Esophagus muscularis mucosa (tissue), 4 donors: ENCODE results near the gene HSP90AA1. TPM values are rescaled to one million over a fixed set of nuclear protein-coding genes. Genes with fewer than 3 reads are reported as not detected.

Source experiments
- DNase-seq: peaks from one replicate; pipeline ENCODE4 v3.0.0-alpha.2; 2017; ENCODE audit errors: extremely low spot score
- H3K27ac ChIP-seq, 4 donors: fragments of 200-600 bp; sonication (generic); replicated peaks in 1 of 4; 1 replicate in 3 of 4; 2 replicates in 1 of 4; pipeline ENCODE4 v1.5.1; 2016 to 2019; ENCODE audit warnings: mild to moderate bottlenecking in 1 of 4
- H3K27me3 ChIP-seq, 4 donors: fragments of 200-600 bp; sonication (generic); one replicate each; pipeline versions ENCODE4 v1.5.1 to v1.6.0; 2016 to 2019
- H3K36me3 ChIP-seq, 4 donors: fragments of 200-600 bp; sonication (generic); one replicate each; pipeline ENCODE4 v1.5.1; 2016 to 2019
- H3K4me1 ChIP-seq, 4 donors: fragments of 200-600 bp; sonication (generic); one replicate each; pipeline ENCODE4 v1.5.1; 2016 to 2019
- H3K4me3 ChIP-seq, 4 donors: fragments of 200-600 bp; sonication (generic); 1 replicate in 2 of 4; 2 replicates in 2 of 4; pipeline ENCODE4 v1.5.1; 2016 to 2019; ENCODE audit warnings: mild to moderate bottlenecking in 4 of 4, moderate library complexity in 1 of 4
- H3K9me3 ChIP-seq, 4 donors: fragments of 200-600 bp; sonication (generic); 1 replicate in 3 of 4; 2 replicates in 1 of 4; pipeline ENCODE4 v1.5.1; 2016 to 2019
- EP300 ChIP-seq: sonication (generic); formaldehyde crosslinking; IDR thresholded peaks from one replicate; pipeline ENCODE4 v1.6.1; 2017; ENCODE audit warnings: antibody characterized with exemption
- POLR2A ChIP-seq: fragments of 450-650 bp; IDR thresholded peaks from one replicate; pipeline ENCODE4 v1.6.1; 2017; ENCODE audit warnings: antibody characterized with exemption, moderate library complexity, mild to moderate bottlenecking, low read depth
- POLR2AphosphoS5 ChIP-seq, 2 donors: sonication (generic); formaldehyde crosslinking; IDR thresholded peaks; one replicate each; pipeline ENCODE4 v1.6.1; 2017; ENCODE audit warnings: antibody characterized with exemption in 2 of 2
- WGBS: methylation state at CpG from one replicate; pipeline ENCODE4 v1.1.5; 2018; 5-methylcytosine and 5-hydroxymethylcytosine counted together
- intact Hi-C: fragments of 100-400 bp; cut with DNase I; formaldehyde crosslinking; loops from one replicate; pipeline ENCODE4 v1.15.1; 2023
- total RNA-seq, 4 donors: library from RNA; depleted of rRNA; stranded (reverse); fragments of >200 nt; gene quantifications; one replicate each; pipeline versions ENCODE4 v1.1.0 to v1.2.1, GENCODE V29; 2016
- TF ChIP-seq, protein P1 (sequence below), 3 experiments: fragments of 200-600 bp in 2 of 3; fragments of 450-650 bp in 1 of 3; sonication (generic) in 2 of 3; IDR thresholded peaks; one replicate each; pipeline ENCODE4 v1.5.1; 2017 to 2019; ENCODE audit warnings: antibody characterized with exemption in 3 of 3, mild to moderate bottlenecking in 2 of 3, moderate library complexity in 1 of 3

HSP90AA1 gene
- total RNA-seq, 4 donors from 2014 or later, result 256 to 605 (median 376) TPM

DNA sequence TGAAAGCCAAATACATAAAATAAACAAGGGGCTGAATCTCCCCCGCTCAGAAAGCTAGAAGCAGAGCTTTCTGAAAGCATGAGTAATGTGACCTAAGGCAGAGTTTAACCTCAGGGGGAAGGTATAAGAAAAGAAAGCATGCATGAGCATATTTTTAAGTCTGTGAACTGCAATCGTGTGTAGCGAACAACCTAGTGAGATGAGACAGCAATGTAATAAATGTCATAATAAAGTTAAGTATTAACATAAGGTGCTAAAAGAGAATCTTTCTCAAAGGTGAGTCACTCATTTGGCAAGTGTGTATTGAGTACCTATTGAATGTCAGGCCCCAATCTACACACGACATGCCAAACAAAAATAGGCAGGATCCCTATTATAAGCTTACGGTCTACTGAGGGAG lies 38.7 kb upstream of the HSP90AA1 start:
- H3K9me3 ChIP-seq, result no peaks in the 10 kb centered on the region
- intact Hi-C loops, result no loop called here
- no peak overlapping the region for H3K4me3 ChIP-seq
- no peak for DNase-seq
- no peaks in the 10 kb centered on the region for H3K27me3 ChIP-seq
- TF ChIP-seq POLR2AphosphoS5 (IDR thresholded peaks at IDR 0.05), result no peak
- TF ChIP-seq, protein P1, sequence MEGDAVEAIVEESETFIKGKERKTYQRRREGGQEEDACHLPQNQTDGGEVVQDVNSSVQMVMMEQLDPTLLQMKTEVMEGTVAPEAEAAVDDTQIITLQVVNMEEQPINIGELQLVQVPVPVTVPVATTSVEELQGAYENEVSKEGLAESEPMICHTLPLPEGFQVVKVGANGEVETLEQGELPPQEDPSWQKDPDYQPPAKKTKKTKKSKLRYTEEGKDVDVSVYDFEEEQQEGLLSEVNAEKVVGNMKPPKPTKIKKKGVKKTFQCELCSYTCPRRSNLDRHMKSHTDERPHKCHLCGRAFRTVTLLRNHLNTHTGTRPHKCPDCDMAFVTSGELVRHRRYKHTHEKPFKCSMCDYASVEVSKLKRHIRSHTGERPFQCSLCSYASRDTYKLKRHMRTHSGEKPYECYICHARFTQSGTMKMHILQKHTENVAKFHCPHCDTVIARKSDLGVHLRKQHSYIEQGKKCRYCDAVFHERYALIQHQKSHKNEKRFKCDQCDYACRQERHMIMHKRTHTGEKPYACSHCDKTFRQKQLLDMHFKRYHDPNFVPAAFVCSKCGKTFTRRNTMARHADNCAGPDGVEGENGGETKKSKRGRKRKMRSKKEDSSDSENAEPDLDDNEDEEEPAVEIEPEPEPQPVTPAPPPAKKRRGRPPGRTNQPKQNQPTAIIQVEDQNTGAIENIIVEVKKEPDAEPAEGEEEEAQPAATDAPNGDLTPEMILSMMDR (IDR thresholded peaks at IDR 0.05), result no peak
- TF ChIP-seq POLR2A, result no peak
- no peak for TF ChIP-seq EP300
- 83% methylated on average over 5 of the region's 5 CpGs for WGBS
- peaks cover 0 to 7% (median 1%) of the 10 kb centered on the region in 4 donors for H3K36me3 ChIP-seq
- no peaks in the 10 kb centered on the region for H3K4me1 ChIP-seq
- no peak overlapping the region for H3K27ac ChIP-seq

DNA sequence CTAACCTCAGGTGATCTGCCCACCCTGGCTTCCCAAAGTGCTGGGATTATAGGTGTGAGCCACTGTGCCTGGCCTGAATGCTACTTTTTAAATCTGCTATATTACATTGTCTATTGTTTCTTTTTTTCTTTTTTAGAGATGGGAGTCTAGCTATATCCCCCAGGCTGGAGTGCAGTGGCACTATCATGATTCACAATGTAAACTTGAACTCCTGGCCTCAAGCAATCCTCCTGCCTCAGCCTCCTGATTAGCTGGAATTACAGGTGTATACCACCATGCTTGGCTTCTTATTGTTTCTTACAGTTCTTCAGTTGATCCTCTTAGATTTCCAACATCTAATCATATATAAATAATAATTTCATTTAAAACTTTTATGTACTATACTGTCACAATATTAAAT lies 37.6 kb upstream of the HSP90AA1 start:
- H3K4me1 ChIP-seq, result no peaks in the 10 kb centered on the region
- DNase-seq, result no peak
- H3K9me3 ChIP-seq, result no peaks in the 10 kb centered on the region
- H3K4me3 ChIP-seq, result no peak overlapping the region
- intact Hi-C loops, result no loop called here
- H3K36me3 ChIP-seq, result peaks cover 0 to 7% (median 1%) of the 10 kb centered on the region in 4 donors
- no peaks in the 10 kb centered on the region for H3K27me3 ChIP-seq
- TF ChIP-seq EP300 (no peak), POLR2AphosphoS5 (IDR thresholded peaks at IDR 0.05) (no peak), POLR2A (no peak)
- TF ChIP-seq, protein P1 (IDR thresholded peaks at IDR 0.05), result no peak
- H3K27ac ChIP-seq, result no peak overlapping the region

DNA sequence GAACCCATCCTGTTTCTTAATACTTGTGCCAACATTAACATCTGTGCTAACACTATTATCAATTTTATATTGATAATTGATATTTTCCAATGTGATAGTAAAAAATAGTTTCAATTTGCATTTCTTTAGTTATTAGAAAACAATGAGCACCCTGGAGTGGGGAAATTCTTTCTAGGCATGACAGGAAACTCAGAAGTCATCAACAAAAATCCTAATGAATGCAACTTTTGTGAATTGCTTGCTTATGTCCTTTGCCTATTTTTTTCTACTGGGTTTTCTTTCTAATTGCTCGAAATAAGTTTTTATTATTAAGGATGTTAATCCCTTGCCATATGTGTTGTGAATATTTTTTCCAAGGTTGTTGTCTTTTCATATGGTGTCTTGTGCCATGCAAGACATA lies 34.7 kb upstream of the HSP90AA1 start:
- no peaks in the 10 kb centered on the region for H3K27me3 ChIP-seq
- no peak overlapping the region for H3K4me3 ChIP-seq
- no peak overlapping the region for H3K27ac ChIP-seq
- no peaks in the 10 kb centered on the region for H3K9me3 ChIP-seq
- DNase-seq, result no peak
- intact Hi-C loops, result no loop called here
- peaks cover 0 to 7% (median 4%) of the 10 kb centered on the region in 4 donors for H3K36me3 ChIP-seq
- no peaks in the 10 kb centered on the region for H3K4me1 ChIP-seq
- TF ChIP-seq, protein P1 (IDR thresholded peaks at IDR 0.05), result no peak
- no peak for TF ChIP-seq EP300
- no peak for TF ChIP-seq POLR2AphosphoS5 (IDR thresholded peaks at IDR 0.05)
- no peak for TF ChIP-seq POLR2A
- WGBS, result 84% methylated on average over 1 of the region's 1 CpG

DNA sequence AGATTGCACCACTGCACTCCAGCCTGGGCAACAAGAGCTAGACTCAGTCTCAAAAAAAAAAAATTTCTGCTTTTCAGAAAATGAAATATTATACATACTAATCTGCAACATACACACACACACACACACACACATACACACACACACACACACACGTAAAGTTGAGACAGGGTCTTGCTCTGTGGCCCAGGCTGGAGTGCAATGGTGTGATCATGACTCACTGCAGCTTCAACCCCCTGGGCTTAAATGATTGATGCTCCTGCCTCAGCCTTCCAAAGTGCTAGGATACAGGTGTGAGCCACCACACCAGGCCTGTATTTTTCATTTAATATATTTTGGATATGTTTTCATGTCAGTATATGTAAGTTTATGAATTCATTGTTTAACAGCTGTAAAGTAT lies 34.0 kb upstream of the HSP90AA1 start:
- Histone ChIP-seq H3K27ac (no peak overlapping the region), H3K27me3 (no peaks in the 10 kb centered on the region), H3K9me3 (no peaks in the 10 kb centered on the region), H3K4me1 (no peaks in the 10 kb centered on the region), H3K4me3 (no peak overlapping the region), H3K36me3 (peaks cover 0 to 7% (median 2%) of the 10 kb centered on the region in 4 donors)
- WGBS, result 76% methylated on average over 1 of the region's 1 CpG
- TF ChIP-seq POLR2AphosphoS5 (IDR thresholded peaks at IDR 0.05) (no peak), POLR2A (no peak), EP300 (no peak)
- TF ChIP-seq, protein P1 (IDR thresholded peaks at IDR 0.05), result no peak
- no peak for DNase-seq
- intact Hi-C loops, result no loop called here

DNA sequence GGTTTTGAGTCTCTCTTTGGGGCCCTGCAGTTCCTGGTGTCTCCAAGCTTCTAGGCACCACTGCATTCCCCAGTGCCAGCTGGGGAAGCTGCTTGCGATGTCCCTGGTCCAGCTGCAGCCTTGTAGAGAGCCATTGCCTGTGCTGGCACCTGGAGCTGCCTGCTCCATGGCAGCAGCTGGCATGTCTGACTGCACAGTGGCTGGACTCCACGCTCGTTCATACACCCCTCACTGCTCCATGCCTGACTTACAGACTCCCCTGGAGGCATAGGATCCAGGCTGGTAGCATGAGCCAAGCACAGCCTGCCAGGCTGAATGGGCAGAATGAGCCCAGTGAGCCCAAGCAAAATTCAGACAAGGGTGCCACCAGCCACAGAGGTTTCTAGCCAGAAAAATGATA lies 31.0 kb upstream of the HSP90AA1 start:
- H3K4me3 ChIP-seq, result no peak overlapping the region
- 100% methylated on average over 2 of the region's 3 CpGs for WGBS
- TF ChIP-seq POLR2A (no peak), EP300 (no peak), POLR2AphosphoS5 (IDR thresholded peaks at IDR 0.05) (no peak)
- TF ChIP-seq, protein P1 (IDR thresholded peaks at IDR 0.05), result no peak

More for the DNA sequence above, 31.0 kb upstream of the HSP90AA1 start:
- Histone ChIP-seq H3K27ac (no peak overlapping the region), H3K27me3 (no peaks in the 10 kb centered on the region), H3K9me3 (no peaks in the 10 kb centered on the region), H3K36me3 (peaks cover 0 to 7% (median 2%) of the 10 kb centered on the region in 4 donors), H3K4me1 (no peaks in the 10 kb centered on the region)
- no peak for DNase-seq
- intact Hi-C loops, result no loop called here
